Germinal center (tissue), 1 donor: ENCODE measurements around the gene MYH14.
"Not testable (repeated sequence)": the region's sequence is repeated elsewhere in the genome, so short reads cannot be mapped to it uniquely, and the experiment has no call there.

Experiments
- DNase-seq: peaks from one replicate; pipeline ENCODE4 v3.0.0; 2012; ENCODE audit warnings: mixed read lengths, low spot score

Gene MYH14

DNA sequence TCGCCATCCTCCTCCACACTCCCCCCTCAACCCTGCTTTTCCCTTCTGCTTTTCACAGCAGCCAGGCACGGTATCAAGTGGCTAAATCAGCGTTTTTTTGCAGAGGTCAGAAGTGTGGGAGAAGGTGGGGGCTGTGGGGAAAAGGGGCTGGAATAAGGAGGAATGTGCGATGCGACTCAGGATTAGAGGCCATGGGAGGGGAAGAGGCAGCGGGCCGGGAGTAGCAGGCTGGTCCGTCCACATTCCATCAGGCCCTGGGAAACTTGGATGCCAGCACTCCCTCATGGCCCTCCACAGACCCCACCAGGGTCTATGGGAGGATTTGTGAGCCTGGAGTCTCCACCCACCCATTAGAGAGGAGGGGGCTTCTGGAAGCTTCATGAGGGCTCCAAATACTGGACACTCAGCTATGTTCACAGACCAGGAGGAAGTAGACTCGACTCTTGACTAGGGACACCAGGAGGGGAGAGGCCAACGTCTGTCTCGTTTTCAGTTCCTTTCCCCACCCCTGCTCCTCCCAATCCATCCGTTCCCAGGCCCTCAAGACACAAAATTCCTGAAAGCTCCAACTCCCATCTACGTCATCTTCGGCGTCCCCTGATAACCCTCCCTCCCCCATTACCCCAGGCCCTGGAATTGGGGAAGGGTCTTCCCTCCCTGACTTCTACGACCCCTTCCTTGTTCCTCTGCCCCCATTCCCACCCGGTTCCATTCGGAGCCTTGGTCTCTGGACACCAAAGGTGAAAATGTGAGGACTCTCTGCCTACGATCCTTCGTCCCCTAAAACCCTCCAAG lies 129.0 kb downstream of the MYH14 start:
- no peak for DNase-seq

DNA sequence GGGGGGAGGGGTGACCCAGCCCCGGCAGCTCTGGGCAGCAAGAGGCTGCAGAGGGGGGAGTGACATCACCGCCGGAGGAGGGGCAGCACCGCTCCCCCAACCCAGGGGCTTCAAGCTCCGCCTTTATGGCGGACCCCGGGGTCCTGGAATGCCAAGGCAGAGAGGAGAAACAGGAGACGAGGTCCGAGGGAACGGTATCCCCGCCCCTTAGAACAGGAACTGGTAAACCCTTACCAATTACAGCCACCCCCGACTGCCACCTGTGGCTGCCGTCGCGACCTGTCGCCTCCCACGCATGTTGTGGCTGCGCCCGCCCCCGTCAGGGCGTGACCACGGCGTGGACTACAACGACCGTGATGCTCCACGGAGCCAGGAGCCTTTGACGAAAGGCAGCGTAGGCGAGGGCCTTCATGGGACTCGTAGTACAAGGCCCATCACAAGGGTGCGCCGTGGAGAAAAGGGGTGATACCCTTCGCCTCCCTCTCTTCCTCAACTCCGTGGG lies 129.9 kb downstream of the MYH14 start:
- DNase-seq: peak; percentile 83

- peak; percentile 96 for DNase-seq
Observed at GRCh38 chr19:50333737-50334617, 130.6 kb downstream of the MYH14 start.

DNA sequence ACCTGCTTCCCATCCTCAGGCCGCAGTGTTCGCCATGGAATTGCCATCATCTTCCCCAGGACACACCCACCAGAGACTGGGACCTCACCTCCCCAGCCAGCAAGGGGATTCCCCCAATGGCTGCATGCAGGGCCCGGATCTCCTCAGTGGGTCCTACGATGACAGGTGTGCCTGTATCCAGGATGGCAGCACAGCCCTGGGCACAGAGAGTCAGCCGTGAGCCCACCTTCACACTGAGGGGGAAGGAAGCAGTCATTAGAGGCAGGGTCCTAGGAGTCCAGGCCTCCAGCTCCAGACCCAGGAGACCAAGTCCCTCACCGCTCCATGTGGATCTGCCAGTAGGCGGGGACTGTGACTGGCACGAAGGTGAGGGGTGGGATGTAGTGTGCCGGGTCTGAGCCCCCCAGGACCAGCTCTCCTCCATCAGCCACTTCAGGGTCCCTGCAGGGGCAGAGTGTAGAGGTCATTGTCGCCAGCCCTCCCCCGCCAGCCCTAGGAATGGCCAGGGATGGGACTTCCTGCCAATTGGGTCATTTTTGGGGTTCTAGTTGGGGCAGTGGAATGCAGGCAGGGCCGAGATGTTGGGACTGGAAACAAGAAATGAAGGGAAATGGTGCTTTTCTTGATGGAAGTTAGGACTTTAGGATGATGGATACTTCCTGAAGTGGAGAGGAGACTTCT lies 131.5 kb downstream of the MYH14 start:
- no peak for DNase-seq

DNA sequence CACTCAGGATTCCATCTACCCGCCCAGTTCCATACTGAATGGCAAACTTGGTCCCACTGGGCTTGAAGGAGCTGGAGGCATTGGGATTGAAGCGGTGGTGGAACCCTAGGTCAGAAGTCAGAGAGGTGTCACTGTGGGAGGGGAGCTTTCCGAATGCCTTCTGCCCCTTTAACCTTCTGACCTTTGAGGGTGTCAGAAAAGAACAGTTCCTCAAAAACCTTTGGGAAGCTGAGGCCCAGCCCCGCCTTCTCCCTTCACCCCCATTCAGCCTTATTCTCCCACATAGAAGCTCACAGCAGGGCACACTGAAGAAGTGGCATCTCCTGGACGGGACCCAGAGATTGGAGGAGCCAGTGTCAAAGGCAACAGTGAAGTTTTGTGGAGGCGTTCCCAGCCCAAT lies 133.6 kb downstream of the MYH14 start:
- not testable (repeated sequence) for DNase-seq

GRCh38 chr19:50340331-50340730 lies 136.9 kb downstream of the MYH14 start:
- DNase-seq: no peak

DNA sequence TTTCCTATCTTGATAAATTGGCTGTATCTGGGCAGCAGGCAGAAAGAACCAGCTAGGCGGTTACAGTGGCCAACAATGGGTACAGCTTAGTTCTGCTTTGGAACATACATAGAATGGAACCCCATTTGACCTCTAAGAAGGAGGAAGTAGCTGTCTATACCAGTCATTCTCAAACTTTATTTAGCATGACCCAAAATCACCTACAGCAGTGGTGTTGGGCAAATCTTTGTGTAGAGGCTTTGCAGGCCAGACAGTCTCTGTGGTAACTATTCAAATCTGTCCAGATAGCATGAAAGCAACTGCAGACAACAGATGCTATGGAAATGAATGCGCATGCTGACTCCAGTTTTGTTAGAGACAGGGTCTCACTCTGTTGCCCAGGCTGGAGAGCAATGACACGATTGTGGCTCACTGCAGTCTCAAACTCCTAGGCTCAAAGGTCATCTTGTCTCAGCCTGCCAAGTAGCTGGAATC lies 137.7 kb downstream of the MYH14 start:
- DNase-seq: peak; percentile 52

DNA sequence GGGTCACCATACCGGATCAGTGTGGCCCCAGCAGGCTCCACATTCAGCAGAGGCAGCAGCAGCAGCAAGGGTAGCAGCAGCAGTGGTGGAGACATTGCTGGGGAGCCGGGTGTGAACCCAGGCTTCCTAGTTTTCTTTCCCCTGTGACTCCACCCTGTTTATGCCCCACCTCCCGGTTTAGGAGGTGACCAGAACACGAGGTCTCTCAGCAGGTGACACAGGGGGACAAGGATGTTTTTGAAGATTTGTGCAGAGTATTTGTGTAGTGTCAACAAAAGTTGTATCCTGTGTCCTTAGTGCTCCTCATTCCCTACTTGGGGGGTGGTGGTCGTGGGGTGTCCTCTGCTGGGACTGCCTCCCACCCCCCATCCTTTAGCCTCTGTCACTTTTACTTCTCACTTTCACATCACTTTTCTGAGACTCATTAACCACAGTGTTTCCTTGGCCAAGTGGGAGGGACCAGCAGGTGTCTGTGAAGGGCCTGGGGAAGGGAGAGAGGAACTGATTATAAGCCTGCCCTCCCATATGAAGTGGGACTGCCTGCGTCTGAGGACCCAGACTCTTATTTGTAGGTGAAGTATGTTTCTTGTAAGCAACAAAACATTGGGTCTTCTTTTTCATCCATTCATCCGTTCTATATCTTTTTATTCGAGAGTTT lies 141.4 kb downstream of the MYH14 start:
- peak; percentile 76 for DNase-seq

DNA sequence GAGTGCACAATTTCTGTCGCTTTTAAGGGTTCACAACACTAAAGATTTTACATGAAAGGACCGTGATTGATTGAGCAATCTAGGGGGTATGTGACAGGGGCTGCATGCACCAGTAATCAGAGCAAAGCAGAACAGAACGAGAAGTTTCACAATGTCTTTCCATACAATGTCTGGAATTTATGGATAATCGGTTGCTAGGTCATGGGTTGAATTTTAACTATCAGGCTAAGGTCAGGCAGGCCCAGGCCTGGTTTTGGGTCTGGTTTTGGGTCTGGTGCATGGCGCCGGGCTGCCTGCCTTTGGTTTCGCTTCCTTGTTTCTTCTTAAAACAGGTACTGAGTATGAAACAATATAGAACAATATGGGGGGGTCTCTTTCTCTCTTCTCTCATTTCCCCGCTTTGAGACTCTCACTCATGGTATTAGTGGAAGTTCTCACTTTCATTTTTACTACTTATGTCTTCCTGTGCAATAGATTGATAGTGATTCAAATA lies 143.7 kb downstream of the MYH14 start:
- DNase-seq: not testable (repeated sequence)

DNA sequence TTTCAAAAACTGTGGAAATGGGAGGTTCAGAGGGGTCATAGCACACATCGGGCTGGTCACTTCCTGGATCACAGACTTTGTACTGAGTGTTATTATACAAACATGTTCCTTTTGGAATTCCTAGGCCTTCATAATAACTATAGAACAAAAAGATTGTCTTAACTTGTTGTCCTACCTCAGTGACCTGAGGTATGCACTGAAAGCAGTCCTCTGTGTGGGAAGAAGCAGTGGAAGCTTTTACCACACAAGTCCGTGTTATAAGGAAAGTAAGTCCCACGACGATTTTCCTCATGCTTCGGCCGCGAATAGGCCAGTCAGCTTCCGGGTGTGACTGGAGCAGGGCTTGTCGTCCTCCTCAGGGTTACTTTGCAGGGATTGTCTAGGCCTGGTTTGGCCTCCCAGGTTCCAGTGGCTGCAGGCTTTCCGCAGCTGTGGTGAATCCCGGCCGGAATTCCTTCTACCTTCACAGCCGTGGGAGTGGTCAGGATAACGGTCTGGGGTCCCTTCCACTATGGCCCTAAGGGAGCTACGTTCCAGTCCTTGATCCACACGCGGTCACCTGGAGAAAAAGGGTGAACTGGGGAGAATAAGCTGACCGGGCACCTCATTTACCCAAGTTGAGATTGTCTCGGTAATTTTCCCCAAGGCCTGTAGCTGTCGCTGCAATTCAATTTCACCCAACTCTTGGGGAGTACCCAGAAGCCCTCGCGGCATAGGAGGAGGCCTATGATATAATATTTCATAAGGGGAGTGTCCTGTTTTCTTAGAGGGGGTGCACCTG lies 146.0 kb downstream of the MYH14 start:
- no peak for DNase-seq

DNA sequence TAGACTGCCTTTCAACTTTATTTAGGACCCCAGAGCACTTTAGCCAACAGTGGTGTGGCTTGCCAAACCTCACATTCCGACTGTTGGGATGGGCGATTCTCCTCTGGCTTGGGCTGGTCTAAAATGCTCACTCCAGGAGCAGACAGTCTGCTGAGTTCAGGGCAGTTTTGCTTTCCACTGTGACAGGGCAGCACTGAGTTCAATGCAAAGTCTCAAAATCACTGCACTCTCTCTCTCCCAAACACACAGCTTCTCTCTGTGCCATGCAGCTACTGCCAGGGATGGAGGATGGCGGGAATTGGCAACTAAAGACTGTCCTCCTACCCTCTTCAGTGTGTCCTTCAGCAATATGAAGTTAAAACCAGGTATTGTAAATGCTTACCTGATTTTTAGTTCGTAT lies 148.8 kb downstream of the MYH14 start:
- no peak for DNase-seq

GRCh38 chr19:50353487-50353880 lies 150.1 kb downstream of the MYH14 start:
- not testable (repeated sequence) for DNase-seq

GRCh38 chr19:50356691-50357177 lies 153.3 kb downstream of the MYH14 start:
- DNase-seq: no peak

GRCh38 chr19:50357178-50358100 lies 154.0 kb downstream of the MYH14 start:
- DNase-seq: peak; percentile 76

DNA sequence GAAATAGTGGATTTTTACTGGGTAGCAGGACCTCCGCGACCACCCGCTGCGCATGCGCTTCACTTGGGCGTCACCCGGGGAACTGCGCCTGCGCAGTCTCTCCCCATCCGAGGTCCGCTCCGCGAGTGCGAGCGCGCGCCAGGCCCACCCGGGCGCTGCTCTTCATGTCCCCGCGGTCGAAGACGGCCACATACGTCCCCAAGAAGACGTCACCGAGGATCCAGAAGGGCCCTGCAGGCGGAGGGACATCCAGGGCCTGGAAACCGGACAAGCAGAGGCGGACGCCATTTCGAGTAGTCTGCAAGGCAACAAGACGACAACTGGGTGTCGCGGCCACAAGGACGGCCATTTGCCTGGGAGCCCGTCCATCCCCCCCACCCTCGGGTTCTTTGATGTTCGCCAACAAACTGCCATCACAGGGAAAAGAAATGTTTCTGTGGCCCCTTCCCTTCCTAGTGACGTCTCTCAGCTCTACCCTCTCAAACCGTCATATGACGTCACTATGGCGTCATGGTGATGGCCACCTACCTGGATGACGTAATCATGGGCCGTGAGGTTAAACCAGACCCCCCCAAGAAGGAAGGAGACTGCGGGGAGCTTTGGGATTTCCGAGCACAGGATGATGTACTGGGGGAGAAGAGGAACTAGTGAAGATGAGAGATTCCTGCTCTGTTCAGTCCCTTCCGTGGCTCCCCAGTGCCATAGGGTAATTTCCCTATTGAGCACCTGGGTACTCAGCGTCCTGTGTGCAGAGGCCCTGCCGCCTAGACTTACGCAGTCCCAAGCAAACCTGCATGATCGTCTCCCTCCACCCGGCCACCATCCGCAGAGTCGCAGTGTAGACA lies 155.3 kb downstream of the MYH14 start:
- peak; percentile 94 for DNase-seq

- DNase-seq: no peak
Observed at GRCh38 chr19:50359328-50359818, 156.0 kb downstream of the MYH14 start.
